Activated CD8-positive, alpha-beta memory T cell treated with anti-CD3 and anti-CD28 coated beads, Interleukin-2, amount 10 ng/mL, durations not matched to agents 7 days and 5 days (primary cell): ENCODE results near the gene FBXW8. TPM values are rescaled to one million over a fixed set of nuclear protein-coding genes. Genes with fewer than 3 reads are reported as not detected.

Experiments
- ATAC-seq: fragments of 150-1000 bp; cut with Tn5 transposase; one replicate; pipeline ENCODE4 v1.10.0; 2021; ENCODE audit warnings: moderate library complexity
- CTCF ChIA-PET: fragments of 350-600 bp; sonication (Branson Sonifier 250); formaldehyde crosslinking; loops from one replicate; lab custom pipeline; 2021; ENCODE audit warnings: antibody characterized with exemption; lab: Charles Lee
- DNase-seq: peaks from one replicate; pipeline ENCODE4 v3.0.0-alpha.2; 2020
- H3K27ac Mint-ChIP-seq: one replicate; pipeline ENCODE4 v1.8.0; 2021; ENCODE audit warnings: mild to moderate bottlenecking, mixed read lengths
- H3K27me3 Mint-ChIP-seq: one replicate; pipeline ENCODE4 v1.8.0; 2021; ENCODE audit warnings: mixed read lengths
- H3K36me3 Mint-ChIP-seq: one replicate; pipeline ENCODE4 v1.8.0; 2021; ENCODE audit warnings: mild to moderate bottlenecking, mixed read lengths
- H3K4me1 Mint-ChIP-seq: one replicate; pipeline ENCODE4 v1.8.0; 2021; ENCODE audit warnings: mixed read lengths
- H3K4me3 Mint-ChIP-seq: one replicate; pipeline ENCODE4 v1.8.0; 2021; ENCODE audit warnings: mild to moderate bottlenecking, moderate library complexity, mixed read lengths
- H3K9me3 Mint-ChIP-seq: one replicate; pipeline ENCODE4 v1.8.0; 2022; ENCODE audit warnings: low read depth, mixed read lengths
- total RNA-seq, 2 experiments: library from RNA; stranded (reverse); gene quantifications; one replicate each; pipeline ENCODE4 v1.2.3, GENCODE V29; 2021

The FBXW8 gene
- total RNA-seq, 2 experiments from 2014 or later: 11.5 to 12.8 TPM

GRCh38 chr12:116937640-116938039, 26.9 kb downstream of the FBXW8 start:
- no peak overlapping the region for H3K4me3 Mint-ChIP-seq
- H3K36me3 Mint-ChIP-seq: peaks cover 41% of the 10 kb centered on the region
- no peak for ATAC-seq
- H3K27me3 Mint-ChIP-seq: no peaks in the 10 kb centered on the region
- no peak for DNase-seq
- H3K27ac Mint-ChIP-seq: no peak overlapping the region
- no peaks in the 10 kb centered on the region for H3K9me3 Mint-ChIP-seq
- CTCF ChIA-PET: no interaction called here
- H3K4me1 Mint-ChIP-seq: no peaks in the 10 kb centered on the region

- CTCF ChIA-PET: interaction anchor here (1.2 to 1.3 kb wide), 2 partner anchors 13 to 236 kb away, joined by 3 read pairs; no protein-coding TSS in a partner anchor
- H3K4me1 Mint-ChIP-seq: no peaks in the 10 kb centered on the region
- H3K27me3 Mint-ChIP-seq: no peaks in the 10 kb centered on the region
- no peak overlapping the region for H3K27ac Mint-ChIP-seq
- DNase-seq (no peak), ATAC-seq (no peak)
- H3K36me3 Mint-ChIP-seq: peaks cover 49% of the 10 kb centered on the region
- no peak overlapping the region for H3K4me3 Mint-ChIP-seq
- no peaks in the 10 kb centered on the region for H3K9me3 Mint-ChIP-seq
Observed at GRCh38 chr12:116939734-116940133, 29.0 kb downstream of the FBXW8 start.

DNA sequence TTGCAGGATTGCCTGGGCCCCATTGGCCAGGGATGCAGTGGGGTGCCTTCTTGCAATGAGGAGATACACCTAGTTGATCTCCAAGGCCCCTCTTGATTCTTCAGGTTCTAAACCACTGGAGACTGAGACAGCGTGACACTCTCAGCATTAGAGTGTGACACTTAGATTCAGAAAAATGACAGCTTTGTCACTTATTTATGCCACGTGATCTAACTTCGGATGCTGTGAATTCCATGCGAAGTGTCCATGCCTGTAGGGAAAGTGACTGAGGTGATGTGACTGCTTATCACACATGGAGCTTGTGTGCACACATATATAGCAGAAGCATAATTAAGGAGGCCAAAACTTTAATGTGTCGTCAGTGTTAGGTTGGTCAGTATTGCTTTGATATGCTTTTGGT, 30.4 kb downstream of the FBXW8 start:
- CTCF ChIA-PET: interaction anchor here (1.3 kb wide), 1 partner anchor 19 kb away, joined by 3 read pairs; no protein-coding TSS in a partner anchor
- Mint-ChIP-seq H3K4me1 (no peaks in the 10 kb centered on the region), H3K9me3 (no peaks in the 10 kb centered on the region), H3K27me3 (no peaks in the 10 kb centered on the region), H3K4me3 (no peak overlapping the region), H3K36me3 (peaks cover 53% of the 10 kb centered on the region), H3K27ac (no peak overlapping the region)
- DNase-seq: no peak
- no peak for ATAC-seq

- Mint-ChIP-seq H3K4me1 (no peaks in the 10 kb centered on the region), H3K27me3 (no peaks in the 10 kb centered on the region), H3K27ac (no peak overlapping the region), H3K9me3 (no peaks in the 10 kb centered on the region), H3K36me3 (peaks cover 54% of the 10 kb centered on the region), H3K4me3 (no peak overlapping the region)
- DNase-seq: no peak
- CTCF ChIA-PET: interaction anchor here (0.5 to 0.8 kb wide), 2 partner anchors 14 to 224 kb away, joined by 3 read pairs; no protein-coding TSS in a partner anchor
- ATAC-seq: no peak
Observed at GRCh38 chr12:116943419-116944372, 32.9 kb downstream of the FBXW8 start.

DNA sequence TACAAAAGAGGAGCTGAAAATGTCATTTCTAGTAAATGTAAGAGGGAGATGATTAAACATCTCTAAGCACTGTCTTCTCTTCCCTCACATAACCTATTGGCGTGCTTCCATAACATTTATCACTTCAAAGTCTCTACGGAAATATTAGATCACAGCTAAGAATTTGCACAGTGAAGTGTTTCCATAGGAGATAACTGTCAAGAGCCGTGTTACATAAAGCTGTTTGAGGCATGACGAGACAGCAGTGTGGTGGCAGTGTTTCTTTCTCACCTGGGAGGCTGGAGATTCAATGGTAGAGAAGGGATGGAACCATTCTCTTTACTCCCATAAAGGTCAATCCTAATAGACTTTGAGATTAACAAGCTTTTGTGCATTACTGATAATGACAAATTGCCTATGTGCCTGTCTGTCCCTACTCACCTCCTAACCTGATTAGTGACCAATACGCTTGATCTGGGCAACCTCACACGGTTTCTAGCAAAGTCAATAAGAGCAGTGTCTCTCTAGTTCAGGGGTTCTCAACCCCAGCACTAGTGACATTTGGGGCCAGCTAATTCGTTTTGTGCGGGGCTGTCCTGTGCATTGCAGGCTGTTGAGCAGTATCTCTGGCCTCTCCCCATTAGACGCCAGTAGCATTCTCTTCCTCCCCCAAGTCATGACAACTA, 35.3 kb downstream of the FBXW8 start:
- CTCF ChIA-PET: interaction anchor here (0.5 to 1.2 kb wide), 2 partner anchors 69 to 174 kb away, joined by 3 read pairs; no protein-coding TSS in a partner anchor
- Mint-ChIP-seq H3K9me3 (no peaks in the 10 kb centered on the region), H3K4me1 (no peaks in the 10 kb centered on the region), H3K36me3 (peaks cover 50% of the 10 kb centered on the region), H3K27ac (no peak overlapping the region), H3K27me3 (no peaks in the 10 kb centered on the region), H3K4me3 (no peak overlapping the region)
- DNase-seq (no peak), ATAC-seq (no peak)

DNA sequence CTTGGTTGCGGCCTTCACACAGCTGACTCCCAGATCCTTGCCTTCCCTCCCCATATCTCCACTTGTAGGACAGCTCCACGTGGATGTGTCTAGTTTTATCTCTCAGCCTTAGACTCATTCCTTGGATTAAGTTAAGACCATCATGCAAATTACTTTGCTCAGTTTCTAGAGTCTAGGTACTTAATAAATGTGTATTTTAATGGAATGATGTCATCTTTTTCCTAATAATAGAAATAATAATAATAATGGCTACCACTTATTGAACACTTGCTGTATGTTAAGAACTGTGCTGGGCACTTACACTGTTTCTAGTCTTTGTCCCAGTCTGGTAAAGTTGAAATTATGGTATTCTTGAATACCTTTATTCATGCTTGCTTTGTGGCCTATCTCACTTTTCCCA, 37.5 kb downstream of the FBXW8 start:
- ATAC-seq: no peak
- Mint-ChIP-seq H3K9me3 (no peaks in the 10 kb centered on the region), H3K4me3 (no peak overlapping the region)

GRCh38 chr12:116950628-116951325, 40.0 kb downstream of the FBXW8 start:
- Mint-ChIP-seq H3K9me3 (no peaks in the 10 kb centered on the region), H3K27ac (no peak overlapping the region), H3K4me3 (no peak overlapping the region), H3K27me3 (no peaks in the 10 kb centered on the region), H3K4me1 (peaks cover 1% of the 10 kb centered on the region), H3K36me3 (peaks cover 14% of the 10 kb centered on the region)
- ATAC-seq (no peak), DNase-seq (no peak)
- CTCF ChIA-PET: interaction anchor here (1.4 kb wide), 1 partner anchor 170 kb away, joined by 4 read pairs; no protein-coding TSS in a partner anchor

More for the DNA sequence above, 37.5 kb downstream of the FBXW8 start:
- peaks cover 34% of the 10 kb centered on the region for H3K36me3 Mint-ChIP-seq
- CTCF ChIA-PET: no interaction called here
- no peaks in the 10 kb centered on the region for H3K27me3 Mint-ChIP-seq
- DNase-seq: no peak
- no peak overlapping the region for H3K27ac Mint-ChIP-seq
- no peaks in the 10 kb centered on the region for H3K4me1 Mint-ChIP-seq

DNA sequence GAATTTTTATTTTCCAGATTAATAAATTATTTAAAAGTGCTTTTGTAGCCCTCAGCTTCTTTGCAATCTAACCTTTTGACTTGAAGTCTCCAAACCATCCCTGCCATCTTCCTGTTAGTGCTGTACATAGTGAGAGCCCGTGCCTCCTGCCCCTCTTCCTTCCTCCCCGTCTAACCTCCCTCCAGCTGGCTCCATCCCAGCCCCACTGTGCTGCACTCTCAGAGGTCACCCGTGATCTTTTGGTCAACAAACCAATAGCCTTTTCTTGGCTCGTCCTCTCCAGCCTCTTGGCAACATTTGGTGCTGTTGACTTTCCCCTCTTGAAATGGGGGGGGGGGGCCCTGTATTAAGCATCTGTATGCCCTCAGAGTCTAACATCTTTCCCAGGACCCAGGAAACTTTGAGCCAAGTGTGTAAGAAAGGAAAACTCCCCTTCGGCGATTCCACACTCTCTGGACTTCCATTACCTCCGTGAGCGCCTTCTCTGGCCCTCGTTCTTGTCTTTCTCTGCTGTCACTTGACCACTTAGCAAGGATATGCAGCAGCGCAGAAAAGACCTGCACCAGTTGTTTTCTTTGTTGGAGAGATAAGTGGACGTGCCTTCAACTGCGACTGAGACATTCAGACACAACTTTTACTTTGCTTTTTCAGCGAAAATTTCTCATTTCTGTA, 44.1 kb downstream of the FBXW8 start:
- no peak overlapping the region for H3K27ac Mint-ChIP-seq
- DNase-seq (no peak), ATAC-seq (no peak)
- H3K4me3 Mint-ChIP-seq: no peak overlapping the region
- CTCF ChIA-PET: interaction anchor here (1.3 to 1.9 kb wide), 2 partner anchors 253 to 255 kb away, joined by 5 read pairs; no protein-coding TSS in a partner anchor
- H3K27me3 Mint-ChIP-seq: no peaks in the 10 kb centered on the region
- no peaks in the 10 kb centered on the region for H3K9me3 Mint-ChIP-seq
- H3K36me3 Mint-ChIP-seq: peaks cover 3% of the 10 kb centered on the region
- peaks cover 17% of the 10 kb centered on the region for H3K4me1 Mint-ChIP-seq

DNA sequence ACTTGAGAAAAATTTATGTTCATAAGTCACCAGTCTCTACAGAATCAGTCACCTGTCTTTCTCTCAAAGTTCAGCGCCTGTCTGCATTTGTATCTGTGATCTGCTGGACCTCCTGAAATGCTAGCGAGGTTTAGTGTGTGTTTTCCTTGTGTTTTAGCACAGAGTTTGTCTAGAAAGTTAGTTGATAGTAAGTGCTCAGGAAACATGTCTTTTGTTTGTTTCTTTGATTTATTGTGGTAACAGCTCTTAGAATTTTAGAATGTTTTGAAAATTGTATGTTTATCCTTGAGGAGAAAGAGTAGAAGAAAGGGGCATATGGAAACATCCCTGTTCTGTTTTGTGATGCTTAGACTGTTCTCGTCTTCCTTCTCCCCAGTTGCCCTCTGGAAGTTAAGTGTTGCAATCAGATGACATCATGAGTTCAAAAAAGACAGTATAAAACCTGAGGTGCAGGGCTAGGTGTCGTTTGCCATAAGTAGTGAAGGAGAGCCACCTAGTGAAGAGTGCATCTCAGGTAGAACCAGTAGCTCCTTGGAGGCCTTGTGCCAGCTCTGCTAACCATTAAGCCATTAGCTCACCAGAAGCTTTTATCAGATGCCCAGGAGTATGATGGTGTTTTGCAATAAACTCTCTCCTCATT, 44.8 kb downstream of the FBXW8 start:
- H3K36me3 Mint-ChIP-seq: peaks cover 5% of the 10 kb centered on the region
- H3K9me3 Mint-ChIP-seq: no peaks in the 10 kb centered on the region
- CTCF ChIA-PET: interaction anchor here (0.8 to 1.9 kb wide), 5 partner anchors 92 to 256 kb away, joined by 3 to 6 read pairs (median 5); no protein-coding TSS in a partner anchor
- no peak overlapping the region for H3K27ac Mint-ChIP-seq
- no peak overlapping the region for H3K4me3 Mint-ChIP-seq
- peaks cover 24% of the 10 kb centered on the region for H3K4me1 Mint-ChIP-seq
- no peaks in the 10 kb centered on the region for H3K27me3 Mint-ChIP-seq
- DNase-seq (no peak), ATAC-seq (no peak)

GRCh38 chr12:116958402-116959197, 47.9 kb downstream of the FBXW8 start:
- H3K9me3 Mint-ChIP-seq: no peaks in the 10 kb centered on the region
- H3K27ac Mint-ChIP-seq: peak overlapping the region; percentile 68
- no peaks in the 10 kb centered on the region for H3K27me3 Mint-ChIP-seq
- DNase-seq (peak; percentile 59), ATAC-seq (peak; percentile 40)
- no peak overlapping the region for H3K4me3 Mint-ChIP-seq
- peaks cover 50% of the 10 kb centered on the region for H3K4me1 Mint-ChIP-seq
- H3K36me3 Mint-ChIP-seq: peaks cover 7% of the 10 kb centered on the region
- CTCF ChIA-PET: interaction anchor here (0.7 kb wide), 1 partner anchor 17 kb away, joined by 3 read pairs; no protein-coding TSS in a partner anchor

- H3K4me3 Mint-ChIP-seq: no peak overlapping the region
- H3K27ac Mint-ChIP-seq: peak overlapping the region; percentile 68
- CTCF ChIA-PET: no interaction called here
- DNase-seq (no peak), ATAC-seq (no peak)
- no peaks in the 10 kb centered on the region for H3K27me3 Mint-ChIP-seq
- H3K9me3 Mint-ChIP-seq: no peaks in the 10 kb centered on the region
- peaks cover 7% of the 10 kb centered on the region for H3K36me3 Mint-ChIP-seq
- H3K4me1 Mint-ChIP-seq: peaks cover 50% of the 10 kb centered on the region
Observed at GRCh38 chr12:116959198-116959460, 48.4 kb downstream of the FBXW8 start.
